ENCODE data around the gene UBAC2.

UBAC2 gene

GRCh38 chr13:99342723-99343315 lies 142.2 kb downstream of the UBAC2 start:
- no peak for DNase-seq

- no peak for DNase-seq
Observed at GRCh38 chr13:99344610-99345208, 144.1 kb downstream of the UBAC2 start.

- no peak for DNase-seq
Observed at GRCh38 chr13:99345345-99345744, 144.7 kb downstream of the UBAC2 start.

GRCh38 chr13:99346335-99347042 lies 145.8 kb downstream of the UBAC2 start:
- DNase-seq = no peak

- no peak for DNase-seq
Observed at GRCh38 chr13:99347335-99347878, 146.8 kb downstream of the UBAC2 start.

GRCh38 chr13:99347911-99348451 lies 147.3 kb downstream of the UBAC2 start:
- DNase-seq = no peak

GRCh38 chr13:99350191-99350590 lies 149.5 kb downstream of the UBAC2 start:
- DNase-seq = no peak

- DNase-seq = peak in 1 of 2 experiments; percentile 42
Observed at GRCh38 chr13:99351772-99352171, 151.1 kb downstream of the UBAC2 start.

- peak; percentile 36 to 59 for DNase-seq
Observed at GRCh38 chr13:99352351-99353245, 151.9 kb downstream of the UBAC2 start.

GRCh38 chr13:99353246-99353600 lies 152.6 kb downstream of the UBAC2 start:
- DNase-seq = no peak

GRCh38 chr13:99353836-99354235 lies 153.2 kb downstream of the UBAC2 start:
- DNase-seq = peak; percentile 42 to 56

- DNase-seq = peak; percentile 42 to 62
Observed at GRCh38 chr13:99354371-99354951, 153.8 kb downstream of the UBAC2 start.

GRCh38 chr13:99355267-99356011 lies 154.8 kb downstream of the UBAC2 start:
- DNase-seq = peak in 1 of 2 experiments; percentile 34

- no peak for DNase-seq
Observed at GRCh38 chr13:99356012-99356261, 155.3 kb downstream of the UBAC2 start.

- DNase-seq = no peak
Observed at GRCh38 chr13:99356262-99357091, 155.8 kb downstream of the UBAC2 start.

GRCh38 chr13:99357131-99357596 lies 156.5 kb downstream of the UBAC2 start:
- peak; percentile 62 to 70 for DNase-seq

- no peak for DNase-seq
Observed at GRCh38 chr13:99357941-99358340, 157.3 kb downstream of the UBAC2 start.

- DNase-seq = no peak
Observed at GRCh38 chr13:99359528-99359927, 158.9 kb downstream of the UBAC2 start.

GRCh38 chr13:99360696-99361095 lies 160.0 kb downstream of the UBAC2 start:
- DNase-seq = no peak

GRCh38 chr13:99361197-99361596 lies 160.5 kb downstream of the UBAC2 start:
- DNase-seq = no peak

GRCh38 chr13:99362362-99362761 lies 161.7 kb downstream of the UBAC2 start:
- no peak for DNase-seq
